LNCAP (cell line): ENCODE data around the gene CDAN1.

Experiments
- TF ChIP-seq, protein P1 (sequence below): fragments of 450-650 bp; IDR thresholded peaks from 2 replicates; pipeline ENCODE4 v1.5.1; 2017; ENCODE audit warnings: mild to moderate bottlenecking

The CDAN1 gene

DNA sequence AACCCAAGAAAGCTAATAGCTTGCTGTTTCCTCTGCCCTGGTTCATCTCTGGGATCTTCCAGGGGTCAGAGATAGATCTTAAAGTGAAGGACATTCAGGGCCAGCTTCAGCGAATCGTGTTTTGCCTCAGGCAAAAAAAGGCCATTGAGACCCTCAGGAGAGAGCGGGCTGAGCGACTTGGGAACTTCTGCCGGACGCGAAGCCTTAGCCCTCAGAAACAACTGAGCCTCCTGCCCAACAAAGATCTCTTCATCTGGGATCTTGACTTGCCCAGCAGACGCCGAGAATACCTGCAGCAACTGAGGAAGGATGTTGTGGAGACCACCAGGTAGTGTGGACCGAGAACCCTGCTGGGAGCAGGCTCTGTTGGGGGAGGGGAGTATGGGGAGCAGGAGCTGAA, 42.5 kb downstream of the CDAN1 start:
- TF ChIP-seq, protein P1, sequence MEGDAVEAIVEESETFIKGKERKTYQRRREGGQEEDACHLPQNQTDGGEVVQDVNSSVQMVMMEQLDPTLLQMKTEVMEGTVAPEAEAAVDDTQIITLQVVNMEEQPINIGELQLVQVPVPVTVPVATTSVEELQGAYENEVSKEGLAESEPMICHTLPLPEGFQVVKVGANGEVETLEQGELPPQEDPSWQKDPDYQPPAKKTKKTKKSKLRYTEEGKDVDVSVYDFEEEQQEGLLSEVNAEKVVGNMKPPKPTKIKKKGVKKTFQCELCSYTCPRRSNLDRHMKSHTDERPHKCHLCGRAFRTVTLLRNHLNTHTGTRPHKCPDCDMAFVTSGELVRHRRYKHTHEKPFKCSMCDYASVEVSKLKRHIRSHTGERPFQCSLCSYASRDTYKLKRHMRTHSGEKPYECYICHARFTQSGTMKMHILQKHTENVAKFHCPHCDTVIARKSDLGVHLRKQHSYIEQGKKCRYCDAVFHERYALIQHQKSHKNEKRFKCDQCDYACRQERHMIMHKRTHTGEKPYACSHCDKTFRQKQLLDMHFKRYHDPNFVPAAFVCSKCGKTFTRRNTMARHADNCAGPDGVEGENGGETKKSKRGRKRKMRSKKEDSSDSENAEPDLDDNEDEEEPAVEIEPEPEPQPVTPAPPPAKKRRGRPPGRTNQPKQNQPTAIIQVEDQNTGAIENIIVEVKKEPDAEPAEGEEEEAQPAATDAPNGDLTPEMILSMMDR = no peak

- TF ChIP-seq, protein P1 = no peak
Measured at GRCh38 chr15:42693942-42694341, 43.0 kb downstream of the CDAN1 start.

DNA sequence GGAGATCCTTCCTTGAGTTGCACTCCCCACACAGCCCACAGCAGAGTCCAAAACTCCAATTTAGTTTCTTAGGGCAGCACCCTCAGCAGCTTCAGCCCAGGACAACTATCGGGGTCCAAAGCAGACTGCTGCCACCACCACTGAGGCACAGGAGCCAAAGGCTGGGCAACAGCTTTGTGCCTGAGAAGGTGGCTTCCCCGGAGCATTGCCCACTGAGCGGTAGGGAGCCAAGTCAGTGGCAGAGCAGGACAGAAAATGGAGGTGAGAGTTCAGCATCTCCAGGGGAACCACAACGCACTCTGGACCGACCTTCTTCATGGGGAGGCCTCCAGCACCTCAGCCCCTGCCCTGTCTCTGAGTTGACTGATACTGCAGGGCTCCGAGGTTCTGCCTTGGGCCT, 43.4 kb downstream of the CDAN1 start:
- TF ChIP-seq, protein P1 = no peak

DNA sequence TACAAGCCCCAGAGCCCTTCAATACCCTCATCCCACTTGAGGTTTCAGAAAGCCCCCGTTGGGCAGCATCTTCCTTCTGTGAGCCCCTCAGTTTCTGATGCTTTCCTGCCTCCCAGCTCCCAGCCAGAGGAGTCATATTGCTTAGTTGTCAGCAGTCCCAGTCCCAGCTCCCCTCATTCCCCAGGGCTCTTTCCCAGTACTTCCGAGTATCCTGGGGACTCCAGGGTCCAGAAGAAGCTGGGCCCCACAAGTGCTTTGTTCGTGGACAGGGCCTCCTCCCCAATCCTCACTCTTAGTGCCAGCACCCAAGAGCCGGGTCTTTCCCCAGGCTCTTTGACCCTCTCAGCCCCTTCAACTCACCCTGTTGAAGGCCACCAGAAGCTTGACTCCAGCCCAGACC, 43.9 kb downstream of the CDAN1 start:
- TF ChIP-seq, protein P1 = no peak

- TF ChIP-seq, protein P1 = no peak
Measured at GRCh38 chr15:42692536-42692935, 44.4 kb downstream of the CDAN1 start.

DNA sequence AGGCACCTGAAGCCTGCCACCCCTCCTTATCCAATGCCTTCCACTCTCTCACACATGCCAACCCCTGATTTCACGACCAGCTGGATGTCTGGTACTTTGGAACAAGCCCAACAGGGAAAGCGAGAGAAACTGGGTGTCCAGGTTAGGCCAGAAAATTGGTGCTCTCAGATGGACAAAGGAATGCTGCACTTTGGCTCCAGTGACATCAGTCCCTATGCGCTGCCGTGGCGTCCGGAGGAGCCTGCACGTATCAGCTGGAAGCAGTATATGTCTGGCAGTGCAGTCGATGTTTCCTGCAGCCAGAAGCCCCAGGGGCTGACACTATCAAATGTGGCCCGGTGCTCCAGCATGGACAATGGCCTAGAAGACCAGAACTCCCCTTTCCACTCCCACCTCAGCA, 45.2 kb downstream of the CDAN1 start:
- TF ChIP-seq, protein P1 = no peak

DNA sequence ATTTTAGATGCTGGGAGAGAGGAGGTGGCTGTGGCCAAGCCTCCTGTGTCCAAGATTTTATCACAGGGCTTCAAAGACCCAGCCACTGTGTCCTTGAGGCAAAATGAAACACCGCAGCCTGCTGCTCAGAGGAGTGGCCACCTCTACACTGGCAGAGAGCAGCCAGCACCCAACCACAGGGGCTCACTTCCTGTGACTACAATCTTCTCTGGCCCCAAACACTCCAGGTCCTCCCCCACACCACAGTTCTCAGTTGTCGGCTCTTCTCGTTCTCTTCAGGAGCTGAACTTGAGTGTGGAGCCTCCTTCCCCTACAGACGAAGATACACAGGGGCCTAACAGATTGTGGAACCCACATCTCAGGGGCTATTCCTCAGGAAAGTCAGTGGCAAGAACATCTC, 45.6 kb downstream of the CDAN1 start:
- TF ChIP-seq, protein P1 = no peak

- TF ChIP-seq, protein P1 = no peak
Measured at GRCh38 chr15:42688301-42688700, 48.6 kb downstream of the CDAN1 start.
